ENCODE measurements around the gene FEM1C. TPM values are rescaled to one million over a fixed set of nuclear protein-coding genes. Genes with fewer than 3 reads are reported as not detected.

Gene FEM1C
- total and polyA plus RNA-seq, 9 of the 15 experiments (the other 6 are each of a cell fraction or from before 2014, with no cell fraction given): 1.4 to 9.3 (median 4.3) TPM

DNA sequence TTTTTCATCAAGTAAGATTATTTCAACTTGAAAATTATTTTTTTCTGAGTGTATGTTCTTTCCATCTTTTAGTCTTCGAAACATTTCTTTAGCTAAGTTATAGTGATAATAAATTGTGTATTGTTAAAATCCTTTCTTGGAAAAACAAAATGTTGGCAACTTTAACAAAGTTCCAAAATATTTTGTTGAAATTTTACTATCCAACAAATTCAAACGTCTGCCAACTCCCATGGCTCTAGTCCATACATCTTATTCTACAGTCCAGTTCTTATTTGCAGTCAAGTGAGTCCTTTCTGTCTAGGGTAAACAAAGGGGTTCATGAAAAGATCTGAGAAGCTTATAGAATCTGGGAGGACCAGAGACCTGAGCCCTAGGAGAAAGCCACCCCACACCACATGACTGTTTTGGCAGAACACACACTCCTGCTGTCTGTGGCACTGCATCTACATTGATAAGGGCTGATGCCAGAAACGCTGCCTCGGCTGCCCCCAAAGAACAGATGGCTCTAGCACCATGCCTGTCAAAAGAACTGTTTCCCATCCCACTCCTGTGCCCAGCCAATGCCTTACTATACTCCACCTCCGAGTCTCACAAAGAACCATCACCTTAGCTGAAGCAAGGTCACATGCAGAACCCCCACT lies 47.5 kb downstream of the FEM1C start:
- POLR2A ChIA-PET: no interaction called here
- TF ChIP-seq, protein P1, sequence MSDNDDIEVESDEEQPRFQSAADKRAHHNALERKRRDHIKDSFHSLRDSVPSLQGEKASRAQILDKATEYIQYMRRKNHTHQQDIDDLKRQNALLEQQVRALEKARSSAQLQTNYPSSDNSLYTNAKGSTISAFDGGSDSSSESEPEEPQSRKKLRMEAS (CRISPR knock-in tag; IDR thresholded peaks at IDR 0.05): no peak
- no peak for TF ChIP-seq NCOA6 (IDR thresholded peaks at IDR 0.05)
- no peak for TF ChIP-seq SRSF1 (IDR thresholded peaks at IDR 0.05; ENCODE audit: low read depth, low read length)
- TF ChIP-seq FOXK1 (CRISPR knock-in tag; IDR thresholded peaks at IDR 0.05; ENCODE audit: borderline replicate concordance): no peak
- TF ChIP-seq KAT7 (CRISPR knock-in tag; IDR thresholded peaks at IDR 0.05; ENCODE audit: borderline replicate concordance): no peak
- no peak for TF ChIP-seq ELF4 (CRISPR knock-in tag; IDR thresholded peaks at IDR 0.05)
- TF ChIP-seq POLR2H (tag; IDR thresholded peaks at IDR 0.05; ENCODE audit: low read depth): no peak
- TF ChIP-seq DPF2 (IDR thresholded peaks at IDR 0.05): no peak
- TF ChIP-seq ZNF695 (CRISPR knock-in tag; IDR thresholded peaks at IDR 0.05): no peak
- TF ChIP-seq, protein P2, sequence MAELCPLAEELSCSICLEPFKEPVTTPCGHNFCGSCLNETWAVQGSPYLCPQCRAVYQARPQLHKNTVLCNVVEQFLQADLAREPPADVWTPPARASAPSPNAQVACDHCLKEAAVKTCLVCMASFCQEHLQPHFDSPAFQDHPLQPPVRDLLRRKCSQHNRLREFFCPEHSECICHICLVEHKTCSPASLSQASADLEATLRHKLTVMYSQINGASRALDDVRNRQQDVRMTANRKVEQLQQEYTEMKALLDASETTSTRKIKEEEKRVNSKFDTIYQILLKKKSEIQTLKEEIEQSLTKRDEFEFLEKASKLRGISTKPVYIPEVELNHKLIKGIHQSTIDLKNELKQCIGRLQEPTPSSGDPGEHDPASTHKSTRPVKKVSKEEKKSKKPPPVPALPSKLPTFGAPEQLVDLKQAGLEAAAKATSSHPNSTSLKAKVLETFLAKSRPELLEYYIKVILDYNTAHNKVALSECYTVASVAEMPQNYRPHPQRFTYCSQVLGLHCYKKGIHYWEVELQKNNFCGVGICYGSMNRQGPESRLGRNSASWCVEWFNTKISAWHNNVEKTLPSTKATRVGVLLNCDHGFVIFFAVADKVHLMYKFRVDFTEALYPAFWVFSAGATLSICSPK (IDR thresholded peaks at IDR 0.05; ENCODE audit: borderline replicate concordance): no peak
- no peak for TF ChIP-seq ZNF717 (CRISPR knock-in tag; IDR thresholded peaks at IDR 0.05)
- TF ChIP-seq YBX1 (IDR thresholded peaks at IDR 0.05): no peak
- TF ChIP-seq FOXA3 (CRISPR knock-in tag; conservative IDR thresholded peaks at IDR 0.05 in 1 of 2, IDR thresholded peaks at IDR 0.05 in 1 of 2): no peak
- no peak for TF ChIP-seq TEAD2 (tag; IDR thresholded peaks at IDR 0.05)
- TF ChIP-seq, protein P3, sequence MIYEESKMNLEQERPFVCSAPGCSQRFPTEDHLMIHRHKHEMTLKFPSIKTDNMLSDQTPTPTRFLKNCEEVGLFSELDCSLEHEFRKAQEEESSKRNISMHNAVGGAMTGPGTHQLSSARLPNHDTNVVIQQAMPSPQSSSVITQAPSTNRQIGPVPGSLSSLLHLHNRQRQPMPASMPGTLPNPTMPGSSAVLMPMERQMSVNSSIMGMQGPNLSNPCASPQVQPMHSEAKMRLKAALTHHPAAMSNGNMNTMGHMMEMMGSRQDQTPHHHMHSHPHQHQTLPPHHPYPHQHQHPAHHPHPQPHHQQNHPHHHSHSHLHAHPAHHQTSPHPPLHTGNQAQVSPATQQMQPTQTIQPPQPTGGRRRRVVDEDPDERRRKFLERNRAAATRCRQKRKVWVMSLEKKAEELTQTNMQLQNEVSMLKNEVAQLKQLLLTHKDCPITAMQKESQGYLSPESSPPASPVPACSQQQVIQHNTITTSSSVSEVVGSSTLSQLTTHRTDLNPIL (CRISPR knock-in tag; IDR thresholded peaks at IDR 0.05): no peak
- TF ChIP-seq, protein P4, sequence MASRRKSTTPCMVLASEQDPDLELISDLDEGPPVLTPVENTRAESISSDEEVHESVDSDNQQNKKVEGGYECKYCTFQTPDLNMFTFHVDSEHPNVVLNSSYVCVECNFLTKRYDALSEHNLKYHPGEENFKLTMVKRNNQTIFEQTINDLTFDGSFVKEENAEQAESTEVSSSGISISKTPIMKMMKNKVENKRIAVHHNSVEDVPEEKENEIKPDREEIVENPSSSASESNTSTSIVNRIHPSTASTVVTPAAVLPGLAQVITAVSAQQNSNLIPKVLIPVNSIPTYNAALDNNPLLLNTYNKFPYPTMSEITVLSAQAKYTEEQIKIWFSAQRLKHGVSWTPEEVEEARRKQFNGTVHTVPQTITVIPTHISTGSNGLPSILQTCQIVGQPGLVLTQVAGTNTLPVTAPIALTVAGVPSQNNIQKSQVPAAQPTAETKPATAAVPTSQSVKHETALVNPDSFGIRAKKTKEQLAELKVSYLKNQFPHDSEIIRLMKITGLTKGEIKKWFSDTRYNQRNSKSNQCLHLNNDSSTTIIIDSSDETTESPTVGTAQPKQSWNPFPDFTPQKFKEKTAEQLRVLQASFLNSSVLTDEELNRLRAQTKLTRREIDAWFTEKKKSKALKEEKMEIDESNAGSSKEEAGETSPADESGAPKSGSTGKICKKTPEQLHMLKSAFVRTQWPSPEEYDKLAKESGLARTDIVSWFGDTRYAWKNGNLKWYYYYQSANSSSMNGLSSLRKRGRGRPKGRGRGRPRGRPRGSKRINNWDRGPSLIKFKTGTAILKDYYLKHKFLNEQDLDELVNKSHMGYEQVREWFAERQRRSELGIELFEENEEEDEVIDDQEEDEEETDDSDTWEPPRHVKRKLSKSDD (conservative IDR thresholded peaks at IDR 0.05; ENCODE audit: low read length): no peak

More for the DNA sequence above, 47.5 kb downstream of the FEM1C start:
- FAIRE-seq (no peak), ATAC-seq (no peak), DNase-seq (ENCODE audit: extremely low read depth in 1 of 4, low spot score in 3 of 4) (no peak)
- in situ Hi-C loops (cut with MboI): no loop called here
- Histone ChIP-seq H3K4me2 (ENCODE audit: insufficient read depth, low read length) (no peak overlapping the region), H3K9ac (ENCODE audit: insufficient read depth in 1 of 2, low read depth in 2 of 2, low read length in 2 of 2) (no peak overlapping the region), H3K9me3 (replicated peaks; ENCODE audit: control insufficient read depth, insufficient read depth, low read depth, low read length) (no peaks in the 10 kb centered on the region), H3K79me2 (ENCODE audit: control insufficient read depth, insufficient read depth, low read length) (no peaks in the 10 kb centered on the region), H3K27me3 (ENCODE audit: control insufficient read depth in 2 of 2, insufficient read depth in 2 of 2, low read length in 2 of 2) (peaks cover 0 to 5% of the 10 kb centered on the region in 2 experiments; a peak in 2 of 5 replicates), H3K36me3 (ENCODE audit: control insufficient read depth, insufficient read depth, low read length) (no peaks in the 10 kb centered on the region), H2AFZ (ENCODE audit: low read depth, low read length) (no peak overlapping the region), H3K4me3 (no peak overlapping the region), H3K27ac (ENCODE audit: extremely low read depth, low read depth, low read length) (no peak overlapping the region), H3K9me1 (ENCODE audit: control insufficient read depth, insufficient read depth, low read length) (no peaks in the 10 kb centered on the region), H3K4me1 (replicated peaks in 1 of 2; ENCODE audit: control insufficient read depth in 2 of 2, insufficient read depth in 2 of 2, low read length in 2 of 2) (no peaks in the 10 kb centered on the region), H4K20me1 (replicated peaks; ENCODE audit: control insufficient read depth, insufficient read depth, low read length) (no peaks in the 10 kb centered on the region)
- BruUV-seq (replicated peaks): no TSS peak
- CTCF ChIA-PET (ENCODE audit: low intra/inter-chr PET ratio): interaction anchor here (0.7 kb wide), 1 partner anchor 19 kb away, joined by 3 read pairs; no protein-coding TSS in a partner anchor
- intact Hi-C loops (cut with micrococcal nuclease): no loop called here
- 2% methylated on average over 5 of the region's 5 CpGs for WGBS (ENCODE audit: insufficient coverage, low coverage, missing lambda C conversion rate)
